ENCODE data around the gene ZBTB43.

The ZBTB43 gene

GRCh38 chr9:126880947-126881332, 76.1 kb downstream of the ZBTB43 start:
- DNase-seq (ENCODE audit: low read depth, low spot score) = no peak
- in situ Hi-C loops (cut with HindIII; ENCODE audit: low sequenced_read_pairs) = no loop called here
- H3K4me3 ChIP-seq (ENCODE audit: low read depth, low read length) = no peak overlapping the region
- no peak for TF ChIP-seq CTCF (IDR thresholded peaks at IDR 0.05; ENCODE audit: low read depth, low read length)

GRCh38 chr9:126882746-126883145, 77.9 kb downstream of the ZBTB43 start:
- H3K4me3 ChIP-seq (ENCODE audit: low read depth, low read length) = no peak overlapping the region
- no peak for DNase-seq (ENCODE audit: low read depth, low spot score)
- in situ Hi-C loops (cut with HindIII; ENCODE audit: low sequenced_read_pairs) = no loop called here
- TF ChIP-seq CTCF (IDR thresholded peaks at IDR 0.05; ENCODE audit: low read depth, low read length) = no peak

- TF ChIP-seq CTCF (IDR thresholded peaks at IDR 0.05; ENCODE audit: low read depth, low read length) = no peak
- no peak for DNase-seq (ENCODE audit: low read depth, low spot score)
- no peak overlapping the region for H3K4me3 ChIP-seq (ENCODE audit: low read depth, low read length)
- in situ Hi-C loops (cut with HindIII; ENCODE audit: low sequenced_read_pairs) = no loop called here
Observed at GRCh38 chr9:126883636-126884035, 78.8 kb downstream of the ZBTB43 start.

GRCh38 chr9:126885131-126885641, 80.3 kb downstream of the ZBTB43 start:
- no peak overlapping the region for H3K4me3 ChIP-seq (ENCODE audit: low read depth, low read length)
- no peak for TF ChIP-seq CTCF (IDR thresholded peaks at IDR 0.05; ENCODE audit: low read depth, low read length)
- no peak for DNase-seq (ENCODE audit: low read depth, low spot score)
- in situ Hi-C loops (cut with HindIII; ENCODE audit: low sequenced_read_pairs) = no loop called here

- H3K4me3 ChIP-seq (ENCODE audit: low read depth, low read length) = no peak overlapping the region
- no peak for TF ChIP-seq CTCF (IDR thresholded peaks at IDR 0.05; ENCODE audit: low read depth, low read length)
- in situ Hi-C loops (cut with HindIII; ENCODE audit: low sequenced_read_pairs) = no loop called here
- DNase-seq (ENCODE audit: low read depth, low spot score) = no peak
Observed at GRCh38 chr9:126886034-126886822, 81.4 kb downstream of the ZBTB43 start.

GRCh38 chr9:126886897-126887296, 82.1 kb downstream of the ZBTB43 start:
- H3K4me3 ChIP-seq (ENCODE audit: low read depth, low read length) = no peak overlapping the region
- no peak for DNase-seq (ENCODE audit: low read depth, low spot score)
- no peak for TF ChIP-seq CTCF (IDR thresholded peaks at IDR 0.05; ENCODE audit: low read depth, low read length)
- in situ Hi-C loops (cut with HindIII; ENCODE audit: low sequenced_read_pairs) = no loop called here
